H1 (cell line): ENCODE data around the gene CAV1. TPM values are rescaled to one million over a fixed set of nuclear protein-coding genes. Genes with fewer than 3 reads are reported as not detected.

Experiments
- CTCF ChIA-PET: fragments of 300-600 bp; sonication (Branson Sonifier 250); formaldehyde crosslinking; loops from one replicate; lab custom pipeline; 2021; ENCODE audit not compliant: partially characterized antibody; lab: Charles Lee
- POLR2A ChIA-PET: fragments of 300-600 bp; sonication (Branson Sonifier 250); formaldehyde crosslinking; loops from one replicate; lab custom pipeline; 2021; ENCODE audit warnings: inconsistent platforms; ENCODE audit not compliant: partially characterized antibody; lab: Charles Lee
- DNase-seq, 2 experiments: peaks; one replicate each; pipeline versions ENCODE4 v3.0.0 to v3.0.0-alpha.2; 2010 to 2022; ENCODE audit warnings: low spot score in 2 of 2, low read depth in 1 of 2, mixed read lengths in 1 of 2
- FAIRE-seq: peaks from 2 replicates; lab custom pipeline; 2011; peaks lifted over from hg19 to GRCh38; lab: Jason Lieb, UNC
- H2AFZ ChIP-seq: 2 replicates; pipeline ENCODE4 v1.8.1; 2012; ENCODE audit warnings: low read length, inconsistent platforms
- H2AK5ac ChIP-seq: 2 replicates; pipeline ENCODE4 v1.6.1; 2013; ENCODE audit warnings: low read depth, low read length
- H2BK120ac ChIP-seq: replicated peaks from 2 replicates; pipeline ENCODE3; 2013; ENCODE audit warnings: low read depth, low read length, inconsistent platforms
- H2BK12ac ChIP-seq: 2 replicates; pipeline ENCODE4 v1.6.1; 2013; ENCODE audit warnings: low read depth, low read length
- H2BK15ac ChIP-seq: 2 replicates; pipeline ENCODE4 v1.6.1; 2013; ENCODE audit warnings: low read length
- H2BK20ac ChIP-seq: 2 replicates; pipeline ENCODE4 v1.6.1; 2013; ENCODE audit warnings: low read length
- H2BK5ac ChIP-seq: 2 replicates; pipeline ENCODE4 v1.6.1; 2013; ENCODE audit warnings: low read depth, low read length
- H3K14ac ChIP-seq: 2 replicates; pipeline ENCODE4 v1.6.1; 2013; ENCODE audit warnings: inconsistent platforms; ENCODE audit not compliant: insufficient read length
- H3K18ac ChIP-seq: 2 replicates; pipeline ENCODE4 v1.6.1; 2013; ENCODE audit warnings: low read length; ENCODE audit errors: extremely low read depth
- H3K23ac ChIP-seq: 2 replicates; pipeline ENCODE4 v1.6.1; 2013; ENCODE audit warnings: inconsistent platforms; ENCODE audit not compliant: insufficient read length
- H3K23me2 ChIP-seq: 2 replicates; pipeline ENCODE4 v1.6.1; 2013; ENCODE audit warnings: low read depth, low read length
- H3K27ac ChIP-seq: 2 replicates; pipeline ENCODE4 v1.6.1; 2011; ENCODE audit warnings: low read depth, low read length, inconsistent platforms
- H3K27me3 ChIP-seq, 4 experiments: replicated peaks in 1 of 4; 1 replicate in 1 of 4; 2 replicates in 3 of 4; pipeline versions ENCODE4 v1.6.1 to v1.8.1; 2011 to 2013; ENCODE audit warnings: low read length in 3 of 4, mild to moderate bottlenecking in 3 of 4, inconsistent platforms in 2 of 4, mixed read lengths in 2 of 4, moderate library complexity in 1 of 4; ENCODE audit not compliant: control insufficient read depth in 3 of 4, insufficient read depth in 3 of 4; ENCODE audit errors: extremely low read depth in 1 of 4
- H3K36me3 ChIP-seq, 4 experiments: 2 replicates each; pipeline versions ENCODE4 v1.6.1 to v1.8.1; 2011 to 2013; ENCODE audit warnings: mild to moderate bottlenecking in 4 of 4, low read length in 3 of 4, moderate library complexity in 2 of 4, control low read depth in 1 of 4, inconsistent platforms in 1 of 4; ENCODE audit not compliant: insufficient read depth in 4 of 4, control insufficient read depth in 2 of 4
- H3K4ac ChIP-seq: replicated peaks from 2 replicates; pipeline ENCODE3; 2013; ENCODE audit warnings: low read length, low read depth, mixed read lengths, inconsistent platforms; ENCODE audit not compliant: insufficient read length
- H3K4me1 ChIP-seq, 4 experiments: replicated peaks in 1 of 4; 1 replicate in 1 of 4; 2 replicates in 3 of 4; pipeline versions ENCODE4 v1.6.1 to v1.8.1; 2011 to 2013; ENCODE audit warnings: low read length in 3 of 4, inconsistent platforms in 2 of 4, mixed read lengths in 1 of 4; ENCODE audit not compliant: insufficient read depth in 4 of 4, control insufficient read depth in 3 of 4
- H3K4me2 ChIP-seq, 2 experiments: 2 replicates each; pipeline versions ENCODE4 v1.6.1 to v1.8.1; 2011 to 2013; ENCODE audit warnings: low read depth in 2 of 2, low read length in 2 of 2, control low read depth in 1 of 2, inconsistent platforms in 1 of 2, mild to moderate bottlenecking in 1 of 2; ENCODE audit not compliant: insufficient read depth in 1 of 2
- H3K4me3 ChIP-seq, 4 experiments: fragments of 200-600, 300-600 bp in 1 of 4; sonication (generic), shearing (Covaris generic), sonication (Bioruptor Twin) in 1 of 4; 2 replicates each; pipeline versions ENCODE4 v1.5.1 to v1.8.1; 2011 to 2016; ENCODE audit warnings: low read length in 4 of 4, low read depth in 3 of 4, control low read depth in 2 of 4, inconsistent platforms in 2 of 4, mild to moderate bottlenecking in 2 of 4, mixed read lengths in 1 of 4, moderate library complexity in 1 of 4; ENCODE audit not compliant: insufficient read depth in 2 of 4; ENCODE audit errors: extremely low read depth in 1 of 4
- H3K56ac ChIP-seq: replicated peaks from 2 replicates; pipeline ENCODE3; 2013; ENCODE audit warnings: low read depth, mild to moderate bottlenecking, mixed read lengths, low read length, inconsistent platforms; ENCODE audit not compliant: insufficient read length
- H3K79me1 ChIP-seq: 2 replicates; pipeline ENCODE4 v1.6.1; 2013; ENCODE audit warnings: low read depth, low read length, control low read depth
- H3K79me2 ChIP-seq, 2 experiments: 2 replicates each; pipeline versions ENCODE4 v1.6.1 to v1.8.1; 2012 to 2013; ENCODE audit warnings: low read length in 2 of 2, mild to moderate bottlenecking in 2 of 2, inconsistent platforms in 1 of 2; ENCODE audit not compliant: insufficient read depth in 2 of 2, control insufficient read depth in 1 of 2
- H3K9ac ChIP-seq, 4 experiments: replicated peaks in 1 of 4; 1 replicate in 1 of 4; 2 replicates in 3 of 4; pipeline versions ENCODE4 v1.6.1 to v1.8.1; 2011 to 2013; ENCODE audit warnings: low read depth in 3 of 4, low read length in 3 of 4, control low read depth in 2 of 4, mild to moderate bottlenecking in 2 of 4, moderate library complexity in 2 of 4, inconsistent platforms in 1 of 4; ENCODE audit errors: extremely low read depth in 1 of 4
- H3K9me3 ChIP-seq, 2 experiments: 2 replicates each; pipeline versions ENCODE4 v1.6.1 to v1.8.1; 2012 to 2013; ENCODE audit warnings: mild to moderate bottlenecking in 2 of 2, moderate library complexity in 2 of 2, control low read depth in 1 of 2, inconsistent platforms in 1 of 2, low read depth in 1 of 2, low read length in 1 of 2, mixed read lengths in 1 of 2; ENCODE audit not compliant: insufficient read depth in 2 of 2
- H4K20me1 ChIP-seq, 2 experiments: replicated peaks in 1 of 2; 2 replicates each; pipeline versions ENCODE3 to v1.8.1; 2011 to 2013; ENCODE audit warnings: inconsistent platforms in 2 of 2, low read length in 2 of 2, mild to moderate bottlenecking in 1 of 2; ENCODE audit not compliant: insufficient read depth in 2 of 2, control insufficient read depth in 1 of 2
- H4K5ac ChIP-seq: 2 replicates; pipeline ENCODE4 v1.6.1; 2013; ENCODE audit warnings: low read length, low read depth, mixed read lengths, inconsistent platforms; ENCODE audit not compliant: insufficient read length
- H4K8ac ChIP-seq: 2 replicates; pipeline ENCODE4 v1.8.0; 2013; ENCODE audit warnings: mild to moderate bottlenecking, moderate library complexity, low read length, inconsistent platforms; ENCODE audit not compliant: insufficient read depth; ENCODE audit errors: extremely low read depth
- H4K91ac ChIP-seq: replicated peaks from 2 replicates; pipeline ENCODE3; 2013; ENCODE audit warnings: low read length, mixed read lengths, inconsistent platforms; ENCODE audit not compliant: insufficient read length
- HDAC6 ChIP-seq: IDR thresholded peaks from one replicate; pipeline ENCODE4 v1.7.1; 2012; ENCODE audit warnings: low read depth, mild to moderate bottlenecking, inconsistent platforms, low read length, moderate library complexity
- MAFK ChIP-seq: IDR thresholded peaks from 2 replicates; pipeline ENCODE4 v1.6.1; 2012; ENCODE audit warnings: low read depth, mild to moderate bottlenecking, improper control_type of control experiment, low read length
- PHF8 ChIP-seq: fragments of 200-600 bp; sonication (generic); conservative IDR thresholded peaks from 2 replicates; pipeline ENCODE4 v1.7.1; 2012; ENCODE audit warnings: low read depth, mild to moderate bottlenecking, inconsistent platforms, low read length, moderate library complexity
- POLR2A ChIP-seq, 2 experiments: IDR thresholded peaks; 1 replicate in 1 of 2; 2 replicates in 1 of 2; pipeline ENCODE4 v1.6.1; 2011; ENCODE audit warnings: low read depth in 2 of 2, low read length in 2 of 2, mild to moderate bottlenecking in 2 of 2; ENCODE audit errors: control extremely low read depth in 1 of 2
- SIRT6 ChIP-seq: IDR thresholded peaks from one replicate; pipeline ENCODE4 v1.7.1; 2012; ENCODE audit warnings: low read length, inconsistent platforms
- SUZ12 ChIP-seq: fragments of 200-600 bp; sonication (generic); IDR thresholded peaks from 2 replicates; pipeline ENCODE4 v1.6.1; 2012; ENCODE audit warnings: mild to moderate bottlenecking, inconsistent platforms, low read length, moderate library complexity, mixed read lengths
- YY1 ChIP-seq: IDR thresholded peaks from 2 replicates; pipeline ENCODE4 v1.6.1; 2011; ENCODE audit warnings: low read depth, mild to moderate bottlenecking, low read length
- WGBS, 2 experiments: shearing (Covaris generic) in 1 of 2; methylation state at CpG; one replicate each; pipeline versions ENCODE4 v1.1.6 to v1.1.7; 2013 to 2015; ENCODE audit warnings: low lambda C conversion rate in 2 of 2, mixed read lengths in 2 of 2, inconsistent platforms in 1 of 2, low coverage in 1 of 2, missing lambda C conversion rate in 1 of 2; ENCODE audit not compliant: insufficient replicate concordance in 2 of 2, insufficient coverage in 1 of 2, insufficient read length in 1 of 2; ENCODE audit errors: extremely low coverage in 1 of 2, missing lambda C conversion rate in 1 of 2; 5-methylcytosine and 5-hydroxymethylcytosine counted together
- polyA plus RNA-seq, 7 experiments: library from polyadenylated mRNA; depleted of rRNA in 3 of 7; stranded (reverse) in 5 of 7; unstranded in 2 of 7; fragments of >200 nt in 5 of 7; fragments of 200-250 nt in 2 of 7; gene quantifications; 1 replicate in 5 of 7; 2 replicates in 1 of 7; 4 replicates in 1 of 7; pipeline versions ENCODE4 v1.2.1 to v1.2.3, GENCODE V29; 2011 to 2013; ENCODE audit warnings: missing spikeins in 2 of 7, mixed read lengths in 2 of 7
- total RNA-seq: library from RNA; stranded (reverse); fragmentation: NEBNext Ultra II Directional; extraction: Animal tissue kit (Norgen Biotek cat#: 25700); gene quantifications from 2 replicates; pipeline ENCODE4 v1.2.1, GENCODE V29; 2021

CAV1 gene
- total and polyA plus RNA-seq, 2 of the 8 experiments (the other 6 are each of a cell fraction or from before 2014, with no cell fraction given), result 16.3 to 21.8 TPM

- no peaks in the 10 kb centered on the region for H3K79me1 ChIP-seq
- H3K4me3 ChIP-seq, result no peak overlapping the region
- no peak overlapping the region for H2BK12ac ChIP-seq
- no peaks in the 10 kb centered on the region for H3K23me2 ChIP-seq
- H3K79me2 ChIP-seq, result no peaks in the 10 kb centered on the region
- no peak overlapping the region for H2BK15ac ChIP-seq
- H4K5ac ChIP-seq, result no peak overlapping the region
- no peaks in the 10 kb centered on the region for H3K36me3 ChIP-seq
- H3K4me2 ChIP-seq, result no peak overlapping the region
- H3K23ac ChIP-seq, result no peak overlapping the region
- H2AK5ac ChIP-seq, result no peak overlapping the region
- no peak overlapping the region for H2BK5ac ChIP-seq
- no peak overlapping the region for H3K9ac ChIP-seq
- 89% methylated on average over 3 of the region's 3 CpGs; no CpG with 5 or more reads in 1 of the 2 experiments for WGBS, 2 experiments
- no peak overlapping the region for H3K4ac ChIP-seq
- no peaks in the 10 kb centered on the region for H3K9me3 ChIP-seq
- no peak overlapping the region for H3K14ac ChIP-seq
- no peak overlapping the region for H2AFZ ChIP-seq
- H3K27me3 ChIP-seq, result no peaks in the 10 kb centered on the region
- no peak overlapping the region for H2BK120ac ChIP-seq
- no peak for FAIRE-seq
- H4K20me1 ChIP-seq, result no peaks in the 10 kb centered on the region
- H2BK20ac ChIP-seq, result no peak overlapping the region
- POLR2A ChIA-PET, result no interaction called here
- H3K4me1 ChIP-seq, result no peaks in the 10 kb centered on the region
- TF ChIP-seq POLR2A (IDR thresholded peaks at IDR 0.05; ENCODE audit: control extremely low read depth in 1 of 2, low read depth in 2 of 2, low read length in 2 of 2) (no peak), SIRT6 (no peak), PHF8 (no peak), HDAC6 (no peak), YY1 (no peak), SUZ12 (no peak), MAFK (no peak)
- TF ChIP-seq, all 59 proteins: peak for 0
- CTCF ChIA-PET, result interaction anchor here (0.9 to 1.7 kb wide), 4 partner anchors 13 to 282 kb away, joined by 3 to 4 read pairs (median 3); no protein-coding TSS in a partner anchor
- DNase-seq, result no peak
- Histone ChIP-seq H3K27ac (no peak overlapping the region), H4K91ac (no peak overlapping the region), H3K56ac (no peak overlapping the region), H4K8ac (no peak overlapping the region), H3K18ac (no peak overlapping the region)
These were observed 15.0 kb downstream of the CAV1 start for GRCh38 chr7:116539879-116540278.
